BJ (cell line): ENCODE measurements around the gene ISCA2. TPM values are rescaled to one million over a fixed set of nuclear protein-coding genes. Genes with fewer than 3 reads are reported as not detected.

Source experiments
- CTCF ChIA-PET: fragments of 350-600 bp; formaldehyde crosslinking; extraction: SDS; loops from one replicate; lab custom pipeline; 2021; ENCODE audit warnings: antibody characterized with exemption, inconsistent platforms; lab: Yijun Ruan, JAX
- POLR2A ChIA-PET: fragments of 300-600 bp; sonication (Branson Sonifier 250); formaldehyde crosslinking; extraction: SDS; loops from one replicate; lab custom pipeline; 2021; ENCODE audit warnings: antibody characterized with exemption; lab: Charles Lee
- DNase-seq: peaks from one replicate; pipeline ENCODE4 v3.0.0-alpha.2; 2011; ENCODE audit warnings: low read depth
- H3K27me3 ChIP-seq: 2 replicates; pipeline ENCODE4 v1.6.0; 2011; ENCODE audit warnings: low read length; ENCODE audit not compliant: control insufficient read depth, insufficient read depth
- H3K36me3 ChIP-seq: 2 replicates; pipeline ENCODE4 v1.5.1; 2011; ENCODE audit warnings: low read length; ENCODE audit not compliant: control insufficient read depth, insufficient read depth
- H3K4me3 ChIP-seq: 2 replicates; pipeline ENCODE4 v1.5.1; 2011; ENCODE audit warnings: low read depth, mild to moderate bottlenecking, control low read depth, low read length
- polyA plus RNA-seq: library from polyadenylated mRNA; depleted of rRNA; stranded (reverse); fragments of >200 nt; gene quantifications from 2 replicates; pipeline ENCODE4 v1.2.3, GENCODE V29; 2011
- TF ChIP-seq, protein P1 (sequence below): IDR thresholded peaks from 2 replicates; pipeline ENCODE4 v1.5.1; 2011; ENCODE audit warnings: low read depth, mild to moderate bottlenecking, control low read depth, inconsistent platforms, low read length, moderate library complexity; ENCODE audit not compliant: insufficient read depth

Gene ISCA2
- polyA plus RNA-seq, 1 experiment: 13.0 TPM

DNA sequence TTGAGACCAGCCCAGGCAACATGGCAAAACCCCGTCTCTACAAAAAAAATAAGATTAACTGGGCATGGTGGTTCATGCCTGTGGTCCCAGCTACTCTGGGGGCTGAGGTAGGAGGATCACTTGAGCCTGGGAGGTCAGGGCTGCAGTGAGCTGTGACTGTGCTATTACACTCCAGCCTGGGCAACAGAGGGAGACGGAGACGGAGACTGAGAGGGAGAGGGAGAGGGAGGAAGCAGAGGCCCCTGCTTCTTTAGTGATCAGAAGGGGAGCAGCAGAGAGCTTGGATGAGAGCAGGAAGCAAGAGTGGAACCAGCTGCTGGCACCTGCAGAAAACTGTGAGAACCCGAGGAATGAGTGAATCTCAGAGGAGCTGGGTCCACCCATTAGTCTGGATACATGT lies 45.9 kb downstream of the ISCA2 start:
- ChIA-PET POLR2A (no interaction called here), CTCF (interaction anchor here (1.4 kb wide), 1 partner anchor 69 kb away, joined by 3 read pairs; no protein-coding TSS in a partner anchor)
- TF ChIP-seq, protein P1, sequence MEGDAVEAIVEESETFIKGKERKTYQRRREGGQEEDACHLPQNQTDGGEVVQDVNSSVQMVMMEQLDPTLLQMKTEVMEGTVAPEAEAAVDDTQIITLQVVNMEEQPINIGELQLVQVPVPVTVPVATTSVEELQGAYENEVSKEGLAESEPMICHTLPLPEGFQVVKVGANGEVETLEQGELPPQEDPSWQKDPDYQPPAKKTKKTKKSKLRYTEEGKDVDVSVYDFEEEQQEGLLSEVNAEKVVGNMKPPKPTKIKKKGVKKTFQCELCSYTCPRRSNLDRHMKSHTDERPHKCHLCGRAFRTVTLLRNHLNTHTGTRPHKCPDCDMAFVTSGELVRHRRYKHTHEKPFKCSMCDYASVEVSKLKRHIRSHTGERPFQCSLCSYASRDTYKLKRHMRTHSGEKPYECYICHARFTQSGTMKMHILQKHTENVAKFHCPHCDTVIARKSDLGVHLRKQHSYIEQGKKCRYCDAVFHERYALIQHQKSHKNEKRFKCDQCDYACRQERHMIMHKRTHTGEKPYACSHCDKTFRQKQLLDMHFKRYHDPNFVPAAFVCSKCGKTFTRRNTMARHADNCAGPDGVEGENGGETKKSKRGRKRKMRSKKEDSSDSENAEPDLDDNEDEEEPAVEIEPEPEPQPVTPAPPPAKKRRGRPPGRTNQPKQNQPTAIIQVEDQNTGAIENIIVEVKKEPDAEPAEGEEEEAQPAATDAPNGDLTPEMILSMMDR: no peak
- Histone ChIP-seq H3K36me3 (peaks cover 4% of the 10 kb centered on the region), H3K27me3 (no peaks in the 10 kb centered on the region), H3K4me3 (no peak overlapping the region)
- no peak for DNase-seq

DNA sequence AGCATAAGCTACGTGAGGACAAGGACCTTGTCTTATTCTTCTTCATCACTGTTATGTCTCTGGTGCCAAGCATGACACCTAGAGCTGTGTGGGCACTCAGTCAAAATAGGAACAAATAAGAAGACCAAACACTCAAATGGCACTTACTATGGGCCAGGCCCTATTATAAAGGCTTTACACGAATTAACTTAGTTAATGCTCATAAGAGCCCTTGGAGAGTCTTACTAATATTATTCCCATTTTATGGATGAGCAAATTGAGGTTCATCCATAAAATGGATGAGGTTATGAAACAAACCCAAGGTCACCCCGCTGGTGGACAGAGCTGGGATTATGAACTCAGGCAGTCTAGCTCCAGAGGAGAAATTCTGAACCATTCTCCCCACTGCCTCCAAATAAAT lies 47.7 kb downstream of the ISCA2 start:
- H3K36me3 ChIP-seq: peaks cover 2% of the 10 kb centered on the region; the same call in 1 of the 2 replicates
- DNase-seq: no peak
- TF ChIP-seq, protein P1: no peak
- CTCF ChIA-PET: interaction anchor here (0.7 kb wide), 1 partner anchor 68 kb away, joined by 4 read pairs; no protein-coding TSS in a partner anchor
- POLR2A ChIA-PET: interaction anchor here (0.7 kb wide), 1 partner anchor 98 kb away, joined by 4 read pairs; no protein-coding TSS in a partner anchor
- no peaks in the 10 kb centered on the region for H3K27me3 ChIP-seq
- H3K4me3 ChIP-seq: no peak overlapping the region

DNA sequence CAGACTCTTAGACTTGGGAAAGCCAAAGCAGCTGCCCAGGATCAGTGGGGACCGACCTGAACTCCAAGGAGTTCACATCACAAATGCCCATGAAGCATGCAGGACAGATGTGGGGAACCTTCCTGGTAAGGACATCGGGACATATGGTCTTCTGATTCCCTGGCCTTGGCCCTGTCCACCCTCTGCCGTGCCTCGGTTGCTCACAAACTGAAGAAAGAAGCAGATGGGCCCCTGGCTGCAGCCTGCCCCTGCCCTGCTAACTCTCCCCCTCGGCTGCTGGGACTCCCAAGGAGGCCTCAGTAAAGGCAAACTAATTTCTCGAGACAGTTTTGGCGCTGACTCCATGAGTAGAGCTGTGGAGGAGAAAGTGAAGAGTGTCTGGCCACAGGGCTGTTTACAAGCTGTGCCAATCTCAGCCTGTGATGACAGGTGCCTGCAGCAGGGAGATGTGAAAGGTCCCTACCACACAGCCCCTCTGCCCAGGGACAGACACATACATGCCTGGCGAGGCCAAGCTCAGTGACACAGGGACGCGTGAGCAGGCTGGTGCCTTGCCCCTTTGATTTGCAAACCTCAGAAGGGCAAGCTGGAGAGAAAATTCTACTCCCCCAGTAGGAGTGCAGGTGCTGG lies 48.6 kb downstream of the ISCA2 start:
- Histone ChIP-seq H3K27me3 (no peaks in the 10 kb centered on the region), H3K36me3 (peaks cover 2% of the 10 kb centered on the region; the same call in 1 of the 2 replicates), H3K4me3 (no peak overlapping the region)
- DNase-seq: no peak
- TF ChIP-seq, protein P1: no peak
- ChIA-PET CTCF (no interaction called here), POLR2A (no interaction called here)

DNA sequence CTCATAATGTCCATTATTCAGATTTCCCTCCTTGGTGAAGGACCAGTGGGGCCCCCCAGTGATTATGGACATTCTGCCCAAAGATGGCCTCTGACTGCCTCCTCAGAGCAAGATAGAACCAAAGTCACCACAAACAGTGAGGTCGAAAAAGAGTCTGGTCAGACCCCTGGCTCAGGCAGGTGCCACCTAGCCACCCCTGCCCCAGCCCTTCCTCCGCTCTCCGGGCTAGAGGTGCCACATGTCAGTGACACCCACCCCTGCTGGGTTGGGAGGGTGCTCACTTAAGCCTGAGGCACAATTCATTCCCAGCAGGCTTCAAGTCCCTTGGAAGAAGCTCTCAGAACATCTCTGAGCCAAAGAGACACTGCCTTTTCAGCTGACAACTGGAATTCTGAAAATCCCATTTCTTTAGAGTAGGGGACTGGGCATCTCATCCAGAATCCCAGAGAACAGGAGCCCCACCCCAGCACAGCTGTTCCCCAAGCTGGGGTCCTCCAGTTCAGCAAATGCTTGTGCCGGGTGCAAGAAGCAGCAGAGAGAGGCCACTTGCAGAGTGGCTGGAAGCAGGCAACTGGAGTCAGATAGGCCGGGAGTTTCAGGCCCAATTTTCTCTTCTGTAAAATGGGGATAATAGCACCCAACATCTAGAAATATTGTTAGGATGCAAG lies 50.3 kb downstream of the ISCA2 start:
- DNase-seq: no peak
- H3K27me3 ChIP-seq: no peaks in the 10 kb centered on the region
- TF ChIP-seq, protein P1: no peak
- H3K4me3 ChIP-seq: no peak overlapping the region
- POLR2A ChIA-PET: no interaction called here
- peaks cover 2% of the 10 kb centered on the region for H3K36me3 ChIP-seq
- CTCF ChIA-PET: interaction anchor here (0.5 kb wide), 1 partner anchor 1204 kb away, joined by 3 read pairs; no protein-coding TSS in a partner anchor

DNA sequence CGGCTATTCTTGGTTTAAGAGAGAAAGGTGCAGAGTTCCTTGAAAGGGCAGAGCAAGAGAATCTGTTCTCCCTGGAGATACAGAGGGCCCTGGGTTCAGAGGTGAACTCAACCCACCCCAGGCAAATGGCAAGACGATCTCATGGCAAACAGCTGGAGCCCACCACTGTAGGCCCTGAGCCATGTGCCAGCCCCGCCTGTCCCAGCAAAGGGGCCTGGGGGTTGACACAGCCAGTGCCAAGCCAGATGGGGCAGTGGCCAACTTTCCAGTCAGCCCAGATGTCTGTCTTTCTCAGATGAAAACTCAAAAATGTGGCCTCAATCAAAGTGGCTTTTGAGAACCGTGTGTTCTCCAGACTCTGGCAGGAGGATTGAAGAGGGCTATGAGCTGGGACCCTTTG lies 51.8 kb downstream of the ISCA2 start:
- Histone ChIP-seq H3K27me3 (no peaks in the 10 kb centered on the region), H3K4me3 (no peak overlapping the region), H3K36me3 (peaks cover 5% of the 10 kb centered on the region)
- TF ChIP-seq, protein P1: no peak
- POLR2A ChIA-PET: no interaction called here
- no peak for DNase-seq
- CTCF ChIA-PET: no interaction called here
